OCI-LY1 (cell line): Measurements from ENCODE around the gene LETM1.

Experiments used
- CTCF ChIP-seq: fragments of 200-600 bp; sonication (generic), shearing (Covaris generic); IDR thresholded peaks from 2 replicates; pipeline ENCODE4 v1.5.1; 2017; ENCODE audit warnings: mild to moderate bottlenecking, antibody characterized with exemption, low read length, moderate library complexity, mixed read lengths
- EZH2 ChIP-seq: fragments of 200-600 bp; sonication (generic), shearing (Covaris generic); IDR thresholded peaks from 2 replicates; pipeline ENCODE4 v1.8.0; 2017; ENCODE audit warnings: borderline replicate concordance, mixed run types, mild to moderate bottlenecking, antibody characterized with exemption, low read length, moderate library complexity, mixed read lengths

- TF ChIP-seq CTCF (no peak), EZH2 (no peak)
Measured at GRCh38 chr4:1792832-1793495, 63.0 kb downstream of the LETM1 start, which contains the start of gene FGFR3.
